Loucy (cell line): Measurements from ENCODE around the gene LRRC66.

Source experiments
- CTCF ChIP-seq: fragments of 200-600 bp; sonication (generic); conservative IDR thresholded peaks from 2 replicates; pipeline ENCODE4 v1.5.1; 2014; ENCODE audit warnings: mild to moderate bottlenecking, antibody characterized with exemption, low read length
- EZH2phosphoT487 ChIP-seq: fragments of 200-600 bp; IDR thresholded peaks from 2 replicates; pipeline ENCODE4 v1.6.1; 2018; ENCODE audit warnings: antibody characterized with exemption, mild to moderate bottlenecking, moderate library complexity, borderline replicate concordance

- TF ChIP-seq CTCF (no peak), EZH2phosphoT487 (no peak)
Measured at GRCh38 chr4:52006887-52007286, 13.3 kb downstream of the LRRC66 start.
